Stimulated activated CD4-positive, alpha-beta T cell treated with anti-CD3 and anti-CD28 coated beads, Interleukin-1b, Interleukin-23, amount 100 ng/mL, for 48 hours (primary cell): ENCODE data around the gene LUC7L3.
A peak's percentile ranks its signal among the peaks of the same experiment; 100 is the strongest.

Experiments
- DNase-seq: peaks from one replicate; pipeline ENCODE4 v3.0.0-alpha.2; 2020

The LUC7L3 gene

DNA sequence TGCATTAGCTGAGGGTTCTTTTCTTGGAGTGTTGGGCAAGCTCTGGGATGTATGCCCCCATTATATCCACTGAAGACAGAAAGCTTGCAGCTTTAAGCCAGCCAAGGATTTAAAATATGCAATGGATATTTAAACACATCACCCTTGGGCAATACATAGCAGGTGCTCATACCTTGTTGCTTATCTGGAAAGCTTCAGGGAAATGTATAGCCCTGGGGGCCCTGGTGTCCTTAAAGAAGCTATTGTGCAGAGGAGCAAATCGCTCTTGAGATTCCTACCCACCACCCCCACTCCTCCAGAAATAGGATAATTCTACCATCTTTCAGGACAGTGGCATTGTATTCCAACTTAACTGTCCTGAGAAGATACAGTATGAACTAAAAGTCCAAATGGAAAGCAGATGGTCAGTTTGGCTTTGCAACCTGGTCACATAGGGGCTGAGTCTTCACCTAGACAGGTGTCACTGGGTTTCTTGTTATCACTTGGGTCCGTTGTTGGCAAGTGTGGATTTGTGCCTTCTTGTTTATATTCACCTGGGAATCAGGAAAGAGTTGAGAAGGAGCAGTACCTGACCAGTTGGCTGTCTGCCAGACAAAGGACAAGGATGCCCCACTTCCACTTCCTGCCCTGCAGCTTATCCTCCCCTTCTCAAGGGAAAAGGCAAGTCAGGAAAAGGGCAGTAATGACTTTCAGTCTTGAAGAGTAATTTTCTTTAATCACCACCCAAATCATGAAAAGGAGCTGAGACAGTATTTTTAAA is 44.5 kb downstream of the LUC7L3 start:
- no peak for DNase-seq

DNA sequence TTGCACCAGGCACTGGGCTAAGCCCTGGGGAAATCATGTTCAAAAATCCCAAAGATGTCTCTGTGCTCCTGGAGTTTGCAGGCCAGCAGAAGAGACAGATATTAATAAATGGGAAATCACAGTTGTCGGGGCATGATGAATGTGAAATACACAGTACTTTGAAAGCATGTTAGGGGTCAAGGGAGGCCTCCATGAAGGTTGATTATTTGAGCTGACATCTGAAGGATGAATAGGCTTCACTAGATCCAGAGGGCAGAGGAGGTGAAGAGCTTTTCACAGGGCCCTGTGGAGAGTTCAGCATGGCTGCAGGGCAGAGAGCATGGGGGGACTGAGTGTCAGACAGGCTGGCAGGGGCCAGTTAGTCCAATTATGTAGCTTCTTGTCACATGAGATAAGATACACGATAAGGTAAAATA is 45.3 kb downstream of the LUC7L3 start:
- no peak for DNase-seq

DNA sequence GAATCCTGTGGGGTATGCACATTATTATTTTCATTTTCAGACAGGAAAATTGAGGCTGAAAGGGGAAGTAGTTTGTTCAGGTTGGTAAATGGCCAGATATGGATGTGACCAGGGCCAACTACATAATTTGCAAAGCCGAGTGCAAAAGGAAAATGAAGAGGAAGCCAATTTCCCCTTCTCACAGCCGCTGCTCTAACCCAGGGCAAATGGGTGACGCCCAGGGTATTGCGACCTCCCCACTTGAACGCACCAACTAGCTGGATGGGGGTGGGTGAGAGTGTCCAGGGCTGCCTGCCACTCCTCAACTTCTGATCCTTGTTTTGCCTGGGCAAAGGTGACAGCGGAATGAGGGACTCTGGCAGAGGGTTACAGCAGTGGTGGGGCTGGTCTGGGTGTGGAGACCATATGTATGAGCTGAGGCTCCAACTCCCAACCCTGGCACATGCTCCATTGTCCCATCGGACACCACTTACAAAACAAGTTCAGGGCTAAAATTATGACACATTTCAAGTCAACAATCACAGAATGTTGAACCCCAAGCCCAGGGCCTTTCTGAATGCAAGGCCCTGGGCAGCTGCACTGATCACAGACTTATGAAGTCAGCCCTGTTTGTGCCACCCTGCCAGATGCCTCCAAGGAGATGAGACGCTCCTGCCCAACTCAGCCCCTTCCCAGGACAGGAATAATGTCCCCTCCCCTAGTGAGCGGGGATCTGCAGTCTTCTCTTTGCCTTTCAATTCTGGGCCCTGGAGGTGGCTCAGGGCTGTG is 46.2 kb downstream of the LUC7L3 start:
- DNase-seq: no peak

DNA sequence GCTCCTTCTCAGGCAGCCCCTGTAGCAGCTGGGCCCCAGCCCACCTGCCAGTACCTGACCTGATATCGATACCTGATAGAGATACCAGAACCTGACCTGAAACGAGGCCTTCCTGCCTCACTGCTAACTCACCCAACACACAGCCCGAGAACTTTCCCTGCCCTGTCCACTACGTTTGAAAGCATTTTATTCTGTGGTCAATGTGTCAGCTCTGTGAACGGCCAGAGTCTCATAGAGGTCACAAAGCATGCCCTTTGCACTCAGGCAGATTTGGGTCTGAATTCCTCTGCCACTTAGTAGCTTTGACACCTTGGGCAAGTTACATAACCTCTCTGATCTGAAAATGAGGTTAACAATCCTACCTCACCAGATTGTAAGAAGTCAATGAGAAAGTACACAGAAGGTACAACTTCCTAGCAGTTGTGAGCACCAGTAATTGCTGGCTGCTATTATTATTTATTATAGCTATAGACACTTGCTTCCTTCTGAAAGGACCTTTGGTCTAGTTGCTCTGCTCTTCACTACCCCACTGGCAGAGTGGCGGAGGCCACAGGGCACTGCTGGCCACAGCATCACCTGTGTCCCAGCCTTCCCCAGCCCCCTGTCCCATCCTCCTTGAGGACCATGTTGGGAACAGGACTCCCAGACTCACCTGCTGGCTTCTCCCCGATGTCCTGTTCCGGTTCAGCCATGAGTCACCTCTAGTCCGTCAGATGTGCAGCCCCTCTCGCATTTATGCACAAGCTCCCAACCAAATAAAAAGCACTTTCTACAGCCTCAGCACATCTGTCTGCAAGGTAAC is 47.0 kb downstream of the LUC7L3 start:
- DNase-seq: no peak

DNA sequence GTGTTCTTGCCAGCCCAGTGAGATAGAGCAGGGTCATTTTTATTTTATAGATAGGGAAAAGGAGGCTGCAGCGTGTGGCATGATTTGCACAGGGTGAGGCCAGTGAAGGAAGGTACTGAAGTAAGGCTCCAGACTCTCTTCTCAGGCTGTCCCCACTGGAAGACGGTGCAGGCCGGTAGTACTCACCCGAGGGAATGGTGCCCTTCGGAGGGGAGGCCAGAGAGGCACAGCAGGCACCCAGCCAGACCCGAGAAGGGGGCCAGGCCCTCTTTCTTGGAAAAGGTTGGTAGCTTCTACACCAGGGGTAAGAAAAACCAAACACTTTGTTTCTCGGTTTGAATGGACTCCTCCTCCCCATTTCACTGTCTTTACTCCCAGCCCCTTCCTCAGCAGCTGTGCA is 47.6 kb downstream of the LUC7L3 start:
- DNase-seq: no peak

DNA sequence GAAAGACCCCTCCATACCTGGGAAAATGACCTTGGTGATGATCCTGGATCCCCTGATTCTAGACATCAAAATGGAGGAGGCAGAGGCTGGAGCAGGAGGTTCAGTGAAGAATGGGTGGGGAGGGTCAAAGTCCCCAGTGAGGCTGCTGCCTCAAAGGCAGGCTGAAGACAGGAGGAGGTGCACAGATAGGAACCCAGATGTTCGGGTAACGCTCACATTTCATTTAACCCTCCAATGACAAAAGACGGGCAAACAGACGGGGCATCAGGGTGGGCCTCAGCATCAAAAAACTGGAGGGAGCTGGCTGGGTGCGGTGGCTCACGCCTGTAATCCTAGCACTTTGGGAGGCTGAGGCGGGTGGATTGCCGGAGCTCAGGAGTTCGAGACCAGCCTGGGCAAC is 48.0 kb downstream of the LUC7L3 start, which contains the start of gene ANKRD40CL:
Gene ANKRD40CL (minus strand): TSS at position 73 of the 400 bp plus-strand sequence. CDS start 605 bp downstream, outside the sequence.
- no peak for DNase-seq

DNA sequence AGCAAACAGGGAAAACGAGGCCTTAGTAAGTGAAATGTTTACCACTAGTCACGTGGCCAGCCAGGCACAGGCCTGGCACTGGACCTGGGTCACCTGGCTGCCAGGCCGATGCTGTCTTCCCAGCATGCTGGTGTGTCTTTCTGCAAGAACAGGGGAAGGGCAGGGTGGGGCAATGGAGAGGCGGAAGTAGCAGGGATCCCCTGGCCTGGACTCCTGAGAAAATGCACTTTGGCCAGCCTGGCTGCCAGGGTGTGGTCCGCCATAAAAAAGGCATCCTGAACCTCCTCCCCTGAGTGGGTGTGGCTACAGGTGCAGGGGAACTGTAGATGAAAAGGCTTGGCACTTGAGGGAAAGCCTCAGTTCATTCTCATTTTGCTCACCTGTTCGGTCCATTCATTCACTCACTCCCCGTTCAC is 49.0 kb downstream of the LUC7L3 start:
- no peak for DNase-seq

DNA sequence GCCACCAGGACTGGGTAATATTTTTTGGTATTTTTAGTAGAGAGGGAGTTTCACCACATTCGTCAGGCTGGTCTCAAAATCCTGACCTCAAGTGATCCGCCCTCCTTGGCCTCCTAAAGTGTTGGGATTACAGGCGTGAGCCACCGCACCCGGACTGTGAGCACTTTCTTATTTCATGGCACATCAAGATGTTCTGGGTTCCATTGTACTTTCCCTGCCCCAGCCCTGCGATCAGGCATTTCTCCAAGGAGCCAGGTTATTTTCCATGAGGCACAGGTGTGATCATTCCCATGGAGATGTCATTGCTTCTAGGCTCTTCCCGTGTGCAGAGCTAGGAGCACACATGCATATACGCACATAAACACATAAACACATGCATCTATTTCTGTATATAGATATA is 50.5 kb downstream of the LUC7L3 start:
- no peak for DNase-seq

DNA sequence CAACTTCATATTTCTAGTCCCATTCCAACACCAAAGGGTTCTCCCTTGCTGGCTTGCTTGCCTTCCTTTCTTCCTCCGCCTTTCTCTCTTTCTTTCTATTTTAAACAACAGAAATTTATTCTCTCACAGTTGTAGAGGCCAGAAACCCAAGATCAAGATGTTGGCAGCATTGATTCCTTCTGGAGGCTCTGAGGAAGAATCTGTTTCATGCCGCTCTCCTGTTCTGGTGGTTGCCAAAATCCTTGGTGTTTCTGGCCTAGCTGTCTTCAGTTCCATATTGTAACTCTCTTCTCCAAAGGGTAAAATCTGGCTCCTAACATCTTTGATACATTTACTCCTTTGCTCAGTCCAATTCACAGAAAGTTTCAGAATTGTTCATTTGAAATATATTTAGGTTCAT is 50.9 kb downstream of the LUC7L3 start:
- DNase-seq: no peak

DNA sequence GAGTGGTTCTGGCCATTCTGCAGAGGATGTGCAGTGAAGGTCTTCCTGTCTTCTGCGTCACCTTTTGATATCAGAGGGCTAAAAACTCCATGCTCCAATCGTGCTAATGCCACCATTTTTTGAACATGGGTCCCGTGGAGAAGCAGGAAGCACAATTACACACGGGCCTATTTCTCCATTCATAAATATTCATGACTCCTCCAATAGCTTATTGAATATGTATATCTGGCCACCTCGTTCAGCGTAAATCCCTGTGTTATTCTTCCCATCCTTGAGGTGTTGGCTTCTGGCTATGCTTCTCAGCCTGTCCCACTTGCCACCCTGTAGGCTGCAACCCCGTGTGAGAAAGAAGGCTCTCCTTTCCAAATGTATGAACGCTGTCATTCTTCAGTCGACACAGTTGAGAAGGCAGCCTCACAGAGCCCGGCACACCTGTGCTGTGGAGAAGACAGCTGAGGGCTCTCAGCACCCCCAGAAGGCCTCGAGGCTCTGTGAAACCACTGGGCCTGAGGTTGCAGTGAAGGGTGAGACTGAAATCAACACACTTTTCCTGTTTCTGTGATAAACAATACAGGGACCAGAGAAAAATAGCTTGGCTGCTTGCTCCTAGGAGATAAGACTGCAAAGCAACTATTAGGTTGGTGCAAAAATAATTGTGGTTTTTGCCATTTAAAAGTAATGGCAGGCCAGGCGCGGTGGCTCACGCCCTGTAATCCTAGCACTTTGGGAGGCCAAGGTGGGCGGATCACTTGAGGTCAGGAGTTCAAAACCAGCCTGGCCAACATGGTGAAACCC is 52.8 kb downstream of the LUC7L3 start:
- no peak for DNase-seq

DNA sequence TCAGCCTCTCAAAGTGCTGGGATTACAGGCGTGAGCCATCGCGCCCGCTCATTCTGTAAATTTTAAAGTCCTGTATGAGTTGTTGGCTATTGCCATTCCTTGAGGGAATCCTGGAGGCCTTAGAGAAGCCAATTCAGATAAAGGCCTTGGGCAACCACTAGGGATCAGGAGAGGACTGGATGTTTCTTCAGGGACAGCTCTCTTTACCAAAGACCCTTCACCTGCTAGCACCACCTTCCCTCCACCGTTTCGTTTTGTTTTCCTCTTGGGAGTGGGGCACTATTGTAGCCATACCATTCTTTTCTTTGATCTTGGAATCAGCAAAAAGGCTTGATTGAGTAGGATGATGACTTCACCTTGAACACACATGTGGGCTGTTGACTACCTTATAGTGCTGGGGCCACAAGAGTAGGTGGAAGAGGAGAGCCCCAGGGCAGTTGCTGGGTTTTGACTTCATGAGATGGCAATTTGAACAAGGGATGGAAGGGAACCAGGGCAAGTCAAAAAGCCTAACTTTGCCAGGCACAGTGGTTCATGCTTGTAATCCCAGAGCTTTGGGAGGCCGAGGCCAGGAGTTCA is 54.9 kb downstream of the LUC7L3 start:
- no peak for DNase-seq

DNA sequence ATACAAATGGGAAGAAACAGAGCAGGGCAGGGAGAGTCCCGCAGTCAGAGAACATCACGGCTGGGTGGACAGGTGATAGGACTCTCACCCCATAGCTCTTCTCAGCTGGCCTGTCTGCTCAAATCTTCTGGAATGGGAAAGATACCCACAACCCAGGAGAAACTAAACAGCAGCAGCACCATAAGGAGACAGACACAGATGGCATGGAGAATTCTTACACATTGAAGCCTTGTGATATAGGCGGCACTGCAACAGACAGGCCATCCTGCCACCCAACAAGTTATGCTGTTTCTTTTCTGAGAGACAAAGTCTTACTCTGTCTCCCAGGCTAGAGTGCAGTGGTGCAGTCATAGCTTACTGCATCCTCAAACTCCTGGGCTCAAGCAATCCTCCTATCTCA is 56.5 kb downstream of the LUC7L3 start:
- DNase-seq: no peak

DNA sequence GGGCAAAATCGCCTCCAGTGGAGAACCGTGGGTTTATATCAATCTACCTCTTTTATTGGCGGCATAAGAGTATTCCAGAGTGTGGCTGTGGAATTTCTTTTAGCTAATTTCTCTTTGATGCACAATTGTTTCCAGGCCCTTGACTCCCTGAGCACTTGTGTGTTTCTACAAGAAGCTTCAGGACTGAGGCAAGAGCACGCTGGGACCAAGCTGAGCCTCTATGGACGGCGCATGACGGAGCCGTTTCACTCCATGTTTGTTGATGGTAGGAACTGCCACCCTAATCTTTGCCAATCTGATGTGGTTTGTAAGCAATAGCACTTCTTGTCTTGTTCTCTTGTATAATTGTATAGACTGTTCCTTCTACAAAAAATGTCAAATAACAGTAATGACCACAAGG is 59.1 kb downstream of the LUC7L3 start:
- DNase-seq: no peak

DNA sequence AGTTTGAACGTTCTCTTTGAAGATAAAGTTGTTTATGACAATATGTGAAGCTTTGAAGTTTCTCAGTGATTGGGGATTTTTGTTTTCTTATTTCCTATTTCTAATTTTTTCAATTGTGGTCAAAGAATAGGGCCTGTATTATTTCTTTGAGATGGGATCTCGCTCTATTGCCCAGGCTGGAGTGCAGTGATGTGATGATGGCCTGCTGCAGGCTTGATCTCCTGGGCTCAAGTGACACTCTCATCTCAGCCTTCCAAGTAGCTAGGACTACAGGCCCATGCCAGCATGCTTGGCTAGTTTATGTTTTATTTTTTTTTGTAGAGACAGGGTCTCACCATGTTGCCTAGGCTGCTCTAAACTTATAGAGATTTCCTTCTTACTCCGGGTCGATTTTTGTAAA is 59.6 kb downstream of the LUC7L3 start:
- DNase-seq: no peak

DNA sequence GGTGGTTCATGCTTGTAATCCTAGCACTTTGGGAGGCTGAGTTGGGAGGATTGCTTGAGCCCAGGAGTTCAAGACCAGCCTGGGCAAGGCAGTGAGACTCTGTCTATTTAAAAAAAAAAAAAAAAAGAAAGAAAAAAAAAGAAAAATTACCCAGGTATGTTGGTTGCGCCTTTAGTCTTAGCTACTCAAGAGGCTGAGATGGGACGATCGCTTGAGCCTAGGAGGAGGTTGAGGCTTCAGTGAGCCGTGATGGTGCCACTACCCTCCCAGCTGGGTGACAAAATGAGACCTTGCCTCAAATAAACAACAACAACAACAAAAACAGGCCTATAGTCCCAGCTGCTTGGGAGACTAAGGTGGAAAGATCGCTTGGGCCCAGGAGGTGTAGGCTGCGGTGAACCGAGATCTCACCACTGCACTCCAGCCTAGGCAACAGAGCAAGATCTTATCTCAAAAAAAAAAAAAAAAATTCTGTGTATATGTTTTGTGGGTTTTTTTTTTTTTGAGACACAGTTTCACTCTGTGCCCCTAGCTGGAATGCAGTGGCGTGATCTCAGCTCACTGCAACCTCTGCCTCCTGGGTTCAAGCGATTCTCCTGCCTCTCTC is 60.4 kb downstream of the LUC7L3 start:
- peak; percentile 13 for DNase-seq

DNA sequence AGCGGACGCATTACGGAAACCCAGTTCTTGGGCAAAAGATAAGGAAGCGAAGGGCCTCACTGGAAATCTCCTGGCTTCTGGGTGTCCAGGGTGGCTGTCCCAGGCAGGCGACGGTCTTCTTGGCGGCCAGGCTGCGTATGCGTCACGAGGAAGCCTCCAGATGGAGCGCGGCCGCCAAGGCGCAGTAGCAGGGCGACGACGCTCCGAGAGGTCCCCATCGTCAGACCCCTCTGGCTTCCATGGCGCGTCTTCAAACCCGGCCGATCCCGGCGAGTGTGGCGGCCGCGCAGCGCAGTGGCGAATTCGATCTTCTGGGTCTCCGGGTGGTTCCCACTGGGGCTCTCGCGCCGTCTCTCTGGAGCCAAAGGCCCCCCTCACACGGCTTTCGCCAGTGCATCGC is 61.8 kb downstream of the LUC7L3 start:
- DNase-seq: no peak

DNA sequence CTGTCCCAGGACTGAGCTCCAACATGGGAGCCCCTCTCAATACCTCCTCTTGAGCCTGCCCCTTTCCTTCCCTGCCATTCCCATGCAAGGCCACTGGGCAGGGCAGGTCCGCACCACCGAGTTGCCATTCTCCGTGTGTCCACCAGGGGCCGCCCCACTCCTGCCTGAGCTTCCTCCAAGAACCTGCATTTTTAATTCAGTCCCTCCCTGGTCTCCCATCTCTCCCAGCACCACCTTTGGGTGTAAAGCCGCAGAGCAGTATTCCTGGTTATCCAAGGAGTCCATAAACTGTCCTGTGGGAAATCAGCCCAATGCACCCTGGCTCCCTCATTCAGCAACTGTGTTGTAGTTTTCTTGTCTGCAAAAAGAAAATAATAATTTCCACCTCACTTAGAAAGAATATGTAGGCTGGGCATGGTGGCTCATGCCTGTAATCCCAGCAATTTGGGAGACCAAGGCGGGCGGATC is 63.8 kb downstream of the LUC7L3 start:
- DNase-seq: peak; percentile 80

DNA sequence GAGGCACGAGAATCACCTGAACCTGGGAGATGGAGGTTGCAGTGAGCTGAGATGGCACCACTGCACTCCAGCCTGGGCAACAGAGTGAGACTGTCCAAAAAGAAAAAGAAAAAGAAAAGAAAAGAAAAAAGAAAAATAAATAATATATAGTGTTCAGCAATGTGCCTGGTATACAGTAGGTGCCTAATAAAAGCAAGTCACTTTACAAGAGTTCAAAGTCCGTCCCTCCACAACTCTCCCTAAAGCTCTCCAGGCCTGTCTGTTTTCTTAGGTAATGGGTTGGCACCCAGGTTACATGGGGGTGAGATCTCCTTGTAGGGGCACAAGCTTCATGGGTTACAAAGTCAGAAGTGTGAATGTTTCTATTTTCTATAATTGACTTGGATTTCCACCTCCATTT is 64.5 kb downstream of the LUC7L3 start:
- no peak for DNase-seq

DNA sequence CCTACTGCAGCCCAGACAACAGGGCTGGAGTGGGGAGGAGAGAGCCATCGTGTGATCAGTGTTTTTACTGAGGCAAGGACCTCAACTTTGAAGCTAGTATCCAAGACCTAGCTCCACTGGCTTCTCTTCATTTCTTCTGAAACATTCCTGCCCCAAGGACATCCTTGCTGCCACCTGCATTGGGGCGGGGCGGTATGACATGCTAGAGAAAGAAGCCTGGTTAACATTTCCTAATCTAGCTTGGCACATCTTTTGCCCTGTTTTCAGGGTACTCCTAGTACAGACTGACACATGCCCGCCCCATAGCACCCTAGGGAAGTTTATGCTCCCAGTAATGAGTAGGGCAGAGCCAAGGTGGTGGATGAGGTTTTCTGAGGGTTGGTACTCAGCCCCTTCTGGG is 65.7 kb downstream of the LUC7L3 start:
- no peak for DNase-seq

DNA sequence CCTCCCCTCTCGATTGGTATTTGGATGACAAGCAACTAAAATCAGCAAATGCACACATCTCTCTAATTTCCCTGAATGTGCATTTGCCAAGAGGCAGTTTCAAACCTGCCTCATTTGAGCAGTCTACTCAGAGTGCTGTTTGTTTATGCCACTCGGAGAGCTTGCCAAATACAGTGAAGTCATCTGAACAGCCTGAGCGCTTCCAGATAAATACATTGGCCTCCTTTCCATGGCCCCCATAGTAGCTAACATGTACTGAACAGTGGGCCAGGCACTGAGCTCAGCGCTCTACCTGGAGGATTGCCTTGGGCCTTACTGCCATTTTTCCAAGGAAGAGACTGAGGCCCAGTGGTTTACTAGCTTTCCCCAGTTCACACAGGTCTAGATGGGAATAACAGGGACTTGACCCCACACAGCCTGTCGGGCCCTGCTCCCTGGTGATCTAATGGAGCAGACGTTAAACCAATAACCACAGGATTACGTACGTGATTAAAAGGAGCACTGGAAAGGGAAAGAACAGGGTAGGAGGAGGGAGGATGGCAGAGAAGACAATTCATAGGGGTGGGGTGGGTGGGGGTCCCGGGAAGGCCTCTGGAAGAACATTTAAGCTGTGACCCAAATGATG is 66.7 kb downstream of the LUC7L3 start:
- no peak for DNase-seq

DNA sequence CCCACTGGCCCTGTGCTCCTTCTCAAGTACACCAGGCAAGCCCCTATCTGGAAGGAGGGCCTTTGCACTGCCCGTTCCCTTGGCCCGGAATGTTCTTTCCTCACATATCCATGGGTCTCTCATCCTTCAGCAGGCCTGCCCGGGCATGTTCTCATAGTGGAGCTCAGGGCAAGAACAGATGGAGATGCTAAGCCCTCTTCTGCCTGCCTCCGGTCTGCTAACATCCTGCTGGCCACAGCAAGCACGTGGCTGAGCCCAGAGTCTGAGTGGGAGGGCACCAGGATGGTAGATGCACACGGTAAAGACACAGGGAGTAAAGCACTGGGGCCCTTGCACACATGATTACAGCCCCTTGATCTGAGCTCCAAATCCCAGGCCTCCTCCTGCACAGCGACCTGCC is 67.7 kb downstream of the LUC7L3 start:
- DNase-seq: no peak
